Endothelial cell of umbilical vein (primary cell): Measurements from ENCODE around the gene CXCL17. TPM values are rescaled to one million over a fixed set of nuclear protein-coding genes. Genes with fewer than 3 reads are reported as not detected.

ENCODE experiments used
- BruUV-seq: library from RNA; stranded (reverse); fragments of 400-500 nt; replicated peaks from 2 replicates; lab custom pipeline; 2021; lab: Mats Ljungman, UMichigan
- CTCF ChIA-PET: fragments of 300-600, 350-600 bp; sonication (Branson Sonifier 250); formaldehyde crosslinking; loops from one replicate; lab custom pipeline; 2021; ENCODE audit warnings: antibody characterized with exemption, inconsistent platforms; lab: Charles Lee
- POLR2A ChIA-PET: fragments of 300-600, 350-600 bp; sonication (Branson Sonifier 250); formaldehyde crosslinking; loops from one replicate; lab custom pipeline; 2021; ENCODE audit warnings: antibody characterized with exemption, inconsistent platforms; lab: Charles Lee
- DNase-seq: peaks from one replicate; pipeline ENCODE4 v3.0.0-alpha.2; 2011; ENCODE audit warnings: low read depth, low spot score
- FAIRE-seq: peaks from 2 replicates; lab custom pipeline; 2011; peaks lifted over from hg19 to GRCh38; lab: Jason Lieb, UNC
- H2AFZ ChIP-seq: 2 replicates; pipeline ENCODE4 v1.6.0; 2012; ENCODE audit warnings: low read depth, low read length, control low read depth, inconsistent platforms
- H3K27ac ChIP-seq: 2 replicates; pipeline ENCODE4 v1.5.1; 2011; ENCODE audit warnings: low read depth, mild to moderate bottlenecking, control low read depth, low read length, moderate library complexity; ENCODE audit not compliant: insufficient read depth
- H3K27me3 ChIP-seq, 2 experiments: 2 replicates each; pipeline versions ENCODE4 v1.6.0 to v1.6.1; 2011; ENCODE audit warnings: low read length in 2 of 2, mixed read lengths in 1 of 2; ENCODE audit not compliant: control insufficient read depth in 2 of 2, insufficient read depth in 2 of 2
- H3K36me3 ChIP-seq, 2 experiments: 2 replicates in 1 of 2; 3 replicates in 1 of 2; pipeline ENCODE4 v1.5.1; 2011; ENCODE audit warnings: low read length in 2 of 2, mild to moderate bottlenecking in 1 of 2, moderate library complexity in 1 of 2; ENCODE audit not compliant: control insufficient read depth in 2 of 2, insufficient read depth in 2 of 2; ENCODE audit errors: extremely low read depth in 1 of 2
- H3K4me1 ChIP-seq: 3 replicates; pipeline ENCODE4 v1.5.1; 2011; ENCODE audit warnings: mild to moderate bottlenecking, low read length; ENCODE audit not compliant: control insufficient read depth, insufficient read depth; ENCODE audit errors: extremely low read depth
- H3K4me2 ChIP-seq: 2 replicates; pipeline ENCODE4 v1.6.1; 2011; ENCODE audit warnings: low read length, control low read depth, mixed read lengths; ENCODE audit not compliant: insufficient read depth
- H3K4me3 ChIP-seq, 3 experiments: fragments of 200-600 bp in 1 of 3; sonication (generic), shearing (Covaris generic) in 1 of 3; replicated peaks in 1 of 3; 2 replicates each; pipeline ENCODE4 v1.5.1; 2011 to 2016; ENCODE audit warnings: control low read depth in 3 of 3, low read length in 3 of 3, mild to moderate bottlenecking in 2 of 3, inconsistent platforms in 1 of 3, low read depth in 1 of 3, moderate library complexity in 1 of 3; ENCODE audit not compliant: insufficient read depth in 1 of 3
- H3K79me2 ChIP-seq: 2 replicates; pipeline ENCODE4 v1.6.0; 2012; ENCODE audit warnings: low read length, inconsistent platforms; ENCODE audit not compliant: control insufficient read depth, insufficient read depth
- H3K9ac ChIP-seq: replicated peaks from 2 replicates; pipeline ENCODE3; 2011; ENCODE audit warnings: low read length, control low read depth; ENCODE audit not compliant: insufficient read depth; ENCODE audit errors: extremely low read depth
- H3K9me1 ChIP-seq: replicated peaks from 3 replicates; pipeline ENCODE4 v1.6.0; 2011; ENCODE audit warnings: mild to moderate bottlenecking, low read length; ENCODE audit not compliant: control insufficient read depth, insufficient read depth; ENCODE audit errors: extremely low read depth
- H3K9me3 ChIP-seq: replicated peaks from 2 replicates; pipeline ENCODE4 v1.5.1; 2012; ENCODE audit warnings: low read length, inconsistent platforms; ENCODE audit not compliant: control insufficient read depth, insufficient read depth
- H4K20me1 ChIP-seq: replicated peaks from 2 replicates; pipeline ENCODE3; 2011; ENCODE audit warnings: mild to moderate bottlenecking, low read length; ENCODE audit not compliant: control insufficient read depth, insufficient read depth; ENCODE audit errors: extremely low read depth
- EZH2 ChIP-seq: IDR thresholded peaks from 2 replicates; pipeline ENCODE4 v1.6.1; 2012; ENCODE audit warnings: borderline replicate concordance, low read depth, mild to moderate bottlenecking, moderate library complexity, low read length, inconsistent platforms; ENCODE audit not compliant: severe bottlenecking
- FOS ChIP-seq: IDR thresholded peaks from 2 replicates; pipeline ENCODE4 v1.6.1; 2011; ENCODE audit warnings: mild to moderate bottlenecking, low read length, moderate library complexity, borderline replicate concordance; ENCODE audit not compliant: insufficient read depth
- GATA2 ChIP-seq: IDR thresholded peaks from 2 replicates; pipeline ENCODE4 v1.7.0; 2011; ENCODE audit warnings: low read depth, mild to moderate bottlenecking, moderate library complexity, mixed read lengths, low read length; ENCODE audit not compliant: insufficient read length, insufficient read depth
- JUN ChIP-seq: IDR thresholded peaks from 2 replicates; pipeline ENCODE4 v1.6.1; 2011; ENCODE audit warnings: borderline replicate concordance, low read depth; ENCODE audit not compliant: insufficient read length, insufficient read depth
- MYC ChIP-seq: IDR thresholded peaks from one replicate; pipeline ENCODE4 v1.6.1; 2011; ENCODE audit warnings: mild to moderate bottlenecking, low read depth, low read length
- POLR2A ChIP-seq: IDR thresholded peaks from 2 replicates; pipeline ENCODE4 v1.6.1; 2012; ENCODE audit warnings: low read depth, mild to moderate bottlenecking, control low read depth, low read length
- POLR2AphosphoS5 ChIP-seq: IDR thresholded peaks from 2 replicates; pipeline ENCODE4 v1.6.1; 2012; ENCODE audit warnings: low read depth, mild to moderate bottlenecking, control low read depth, low read length, moderate library complexity; ENCODE audit not compliant: insufficient read depth
- dilution Hi-C: fragments of 300-500 bp; cut with MboI; formaldehyde crosslinking; loops from one replicate; pipeline ENCODE4 v1.15.0; 2019; ENCODE audit warnings: low sequenced_read_pairs; ENCODE audit not compliant: extremely low pct_ligation_motif_present
- intact Hi-C: fragments of 100-400 bp; cut with micrococcal nuclease; formaldehyde crosslinking; loops from one replicate; pipeline ENCODE4 v1.10.0; 2022
- polyA plus RNA-seq, 4 experiments: library from polyadenylated mRNA; depleted of rRNA in 3 of 4; stranded (reverse) in 3 of 4; unstranded in 1 of 4; fragments of >200 nt; gene quantifications; 2 replicates each; pipeline versions ENCODE4 v1.2.1 to v1.2.3, GENCODE V29; 2011 to 2012; ENCODE audit warnings: missing spikeins in 1 of 4
- total RNA-seq: library from RNA; stranded (reverse); gene quantifications from 2 replicates; pipeline ENCODE4 v1.2.3, GENCODE V29; 2021
- TF ChIP-seq, protein P1 (sequence below): IDR thresholded peaks from 2 replicates; pipeline ENCODE4 v1.6.1; 2011; ENCODE audit not compliant: insufficient read depth, insufficient read length
- TF ChIP-seq, protein P2 (sequence below), 2 donors: IDR thresholded peaks; 1 replicate in 1 of 2; 2 replicates in 1 of 2; pipeline ENCODE4 v1.5.1; 2011; ENCODE audit warnings: low read length in 2 of 2, mild to moderate bottlenecking in 2 of 2, moderate library complexity in 2 of 2, control low read depth in 1 of 2, inconsistent platforms in 1 of 2, low read depth in 1 of 2; ENCODE audit not compliant: insufficient read depth in 1 of 2; ENCODE audit errors: extremely low read depth in 1 of 2

Gene CXCL17
- total and polyA plus RNA-seq, 2 donors (not counting 3 experiments of a cell fraction or from before 2014, with no cell fraction given), result not detected

DNA sequence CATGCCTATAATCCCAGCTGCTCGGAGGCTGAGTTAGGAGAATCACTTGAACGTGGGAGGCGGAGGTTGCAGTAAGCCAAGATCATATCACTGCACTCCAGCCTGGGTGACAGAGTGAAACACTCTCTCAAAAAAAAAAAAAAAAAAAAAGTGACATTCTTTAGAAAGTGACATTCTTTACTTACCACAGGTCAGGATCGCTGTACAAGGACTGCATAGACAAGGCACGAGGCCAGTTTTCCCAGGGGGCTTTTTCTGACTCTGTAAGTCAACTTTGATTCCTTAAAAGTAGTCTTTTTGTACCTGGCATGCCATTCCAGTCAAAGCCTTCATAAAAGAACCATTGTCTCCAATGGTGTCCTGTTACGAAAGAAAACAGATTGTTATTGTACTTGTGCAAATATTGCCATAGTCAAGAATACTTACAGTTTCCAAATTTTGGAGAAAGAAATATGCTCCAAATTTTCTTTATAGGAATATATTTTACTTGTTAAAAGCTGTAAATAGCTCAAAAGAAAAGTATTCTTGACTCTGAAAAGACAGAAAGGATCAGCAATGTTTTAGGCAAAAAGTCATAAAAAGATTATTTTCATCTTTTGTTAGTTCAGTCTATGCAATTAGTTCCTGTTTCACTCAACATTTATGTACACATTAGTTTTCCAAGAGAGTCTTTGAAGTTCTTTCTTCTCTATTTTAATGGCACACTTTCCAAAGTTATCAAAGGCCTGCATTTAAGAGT lies 46.2 kb upstream of the CXCL17 start:
- Histone ChIP-seq H3K9me1 (no peaks in the 10 kb centered on the region), H3K27me3 (no peaks in the 10 kb centered on the region), H3K4me3 (no peak overlapping the region), H3K4me1 (no peaks in the 10 kb centered on the region), H3K79me2 (no peaks in the 10 kb centered on the region), H3K9me3 (no peaks in the 10 kb centered on the region), H3K9ac (no peak overlapping the region), H3K27ac (no peak overlapping the region), H3K36me3 (no peaks in the 10 kb centered on the region), H4K20me1 (no peaks in the 10 kb centered on the region), H2AFZ (no peak overlapping the region), H3K4me2 (no peak overlapping the region)
- ChIA-PET POLR2A (no interaction called here), CTCF (interaction anchor here (1.5 to 1.9 kb wide), 2 partner anchors 10 to 48 kb away, joined by 3 to 7 read pairs; no protein-coding TSS in a partner anchor)
- BruUV-seq, result no TSS peak
- dilution Hi-C loops (no loop called here), intact Hi-C loops (no loop called here)
- FAIRE-seq (no peak), DNase-seq (no peak)
- no peak for TF ChIP-seq POLR2A
- no peak for TF ChIP-seq EZH2
- TF ChIP-seq JUN, result no peak
- no peak for TF ChIP-seq MYC
- no peak for TF ChIP-seq FOS
- no peak for TF ChIP-seq GATA2
- TF ChIP-seq POLR2AphosphoS5, result no peak
- TF ChIP-seq, protein P1, sequence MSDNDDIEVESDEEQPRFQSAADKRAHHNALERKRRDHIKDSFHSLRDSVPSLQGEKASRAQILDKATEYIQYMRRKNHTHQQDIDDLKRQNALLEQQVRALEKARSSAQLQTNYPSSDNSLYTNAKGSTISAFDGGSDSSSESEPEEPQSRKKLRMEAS, result no peak
- TF ChIP-seq, protein P2, sequence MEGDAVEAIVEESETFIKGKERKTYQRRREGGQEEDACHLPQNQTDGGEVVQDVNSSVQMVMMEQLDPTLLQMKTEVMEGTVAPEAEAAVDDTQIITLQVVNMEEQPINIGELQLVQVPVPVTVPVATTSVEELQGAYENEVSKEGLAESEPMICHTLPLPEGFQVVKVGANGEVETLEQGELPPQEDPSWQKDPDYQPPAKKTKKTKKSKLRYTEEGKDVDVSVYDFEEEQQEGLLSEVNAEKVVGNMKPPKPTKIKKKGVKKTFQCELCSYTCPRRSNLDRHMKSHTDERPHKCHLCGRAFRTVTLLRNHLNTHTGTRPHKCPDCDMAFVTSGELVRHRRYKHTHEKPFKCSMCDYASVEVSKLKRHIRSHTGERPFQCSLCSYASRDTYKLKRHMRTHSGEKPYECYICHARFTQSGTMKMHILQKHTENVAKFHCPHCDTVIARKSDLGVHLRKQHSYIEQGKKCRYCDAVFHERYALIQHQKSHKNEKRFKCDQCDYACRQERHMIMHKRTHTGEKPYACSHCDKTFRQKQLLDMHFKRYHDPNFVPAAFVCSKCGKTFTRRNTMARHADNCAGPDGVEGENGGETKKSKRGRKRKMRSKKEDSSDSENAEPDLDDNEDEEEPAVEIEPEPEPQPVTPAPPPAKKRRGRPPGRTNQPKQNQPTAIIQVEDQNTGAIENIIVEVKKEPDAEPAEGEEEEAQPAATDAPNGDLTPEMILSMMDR (IDR thresholded peaks at IDR 0.05; ENCODE audit: extremely low read depth in 1 of 2, insufficient read depth in 1 of 2, low read depth in 1 of 2, low read length in 2 of 2), result no peak
